ENCODE data around the gene CD4. TPM values are rescaled to one million over a fixed set of nuclear protein-coding genes. Genes with fewer than 3 reads are reported as not detected.
A peak's percentile ranks its signal among the peaks of the same experiment; 100 is the strongest.

The CD4 gene
- total RNA-seq, 2 donors from 2014 or later: 0.77 to 1.3 TPM

DNA sequence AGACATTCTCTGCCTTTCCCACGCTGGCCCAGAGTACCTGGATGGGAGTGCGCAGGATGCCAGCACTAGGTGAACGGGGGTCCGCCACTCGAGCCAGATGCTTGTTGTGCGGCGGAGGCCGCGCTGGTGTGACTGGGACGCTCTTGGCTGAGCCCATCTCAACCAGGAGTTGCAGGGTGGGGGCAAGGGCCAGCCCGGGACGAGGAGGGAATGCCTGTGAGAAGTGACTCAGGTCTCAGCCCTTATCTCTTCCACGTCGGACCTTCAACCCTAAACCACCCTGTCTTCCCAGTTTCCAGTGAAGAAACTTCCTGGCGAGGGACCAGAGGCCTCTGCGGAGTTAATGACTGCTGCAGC, 61.4 kb downstream of the CD4 start:
- TF ChIP-seq, protein P1, sequence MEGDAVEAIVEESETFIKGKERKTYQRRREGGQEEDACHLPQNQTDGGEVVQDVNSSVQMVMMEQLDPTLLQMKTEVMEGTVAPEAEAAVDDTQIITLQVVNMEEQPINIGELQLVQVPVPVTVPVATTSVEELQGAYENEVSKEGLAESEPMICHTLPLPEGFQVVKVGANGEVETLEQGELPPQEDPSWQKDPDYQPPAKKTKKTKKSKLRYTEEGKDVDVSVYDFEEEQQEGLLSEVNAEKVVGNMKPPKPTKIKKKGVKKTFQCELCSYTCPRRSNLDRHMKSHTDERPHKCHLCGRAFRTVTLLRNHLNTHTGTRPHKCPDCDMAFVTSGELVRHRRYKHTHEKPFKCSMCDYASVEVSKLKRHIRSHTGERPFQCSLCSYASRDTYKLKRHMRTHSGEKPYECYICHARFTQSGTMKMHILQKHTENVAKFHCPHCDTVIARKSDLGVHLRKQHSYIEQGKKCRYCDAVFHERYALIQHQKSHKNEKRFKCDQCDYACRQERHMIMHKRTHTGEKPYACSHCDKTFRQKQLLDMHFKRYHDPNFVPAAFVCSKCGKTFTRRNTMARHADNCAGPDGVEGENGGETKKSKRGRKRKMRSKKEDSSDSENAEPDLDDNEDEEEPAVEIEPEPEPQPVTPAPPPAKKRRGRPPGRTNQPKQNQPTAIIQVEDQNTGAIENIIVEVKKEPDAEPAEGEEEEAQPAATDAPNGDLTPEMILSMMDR (conservative IDR thresholded peaks at IDR 0.05): no peak
- Histone ChIP-seq H3K27ac (ENCODE audit: low read depth, low read length) (no peak overlapping the region), H3K36me3 (ENCODE audit: control insufficient read depth, insufficient read depth, low read length) (peaks cover 48% of the 10 kb centered on the region), H3K4me1 (ENCODE audit: control insufficient read depth, insufficient read depth, low read length) (peaks cover 2% of the 10 kb centered on the region), H3K9me3 (ENCODE audit: control insufficient read depth, low read length) (no peaks in the 10 kb centered on the region), H3K9ac (ENCODE audit: extremely low read depth, low read length, poor library complexity, severe bottlenecking) (peak overlapping the region; percentile 56), H3K4me3 (ENCODE audit: low read length) (peak overlapping the region; percentile 92), H3K27me3 (ENCODE audit: control insufficient read depth, insufficient read depth, low read length, poor library complexity, severe bottlenecking) (no peaks in the 10 kb centered on the region)
- 10 to 26% methylated on average over 9 to 16 of the region's 16 CpGs for WGBS, 2 experiments (ENCODE audit: insufficient coverage in 1 of 2, insufficient read length in 1 of 2)
- Mint-ChIP-seq H3K27ac (peak overlapping the region; percentile 99), H3K27me3 (ENCODE audit: insufficient read depth) (no peaks in the 10 kb centered on the region), H3K4me1 (peaks cover 25% of the 10 kb centered on the region), H3K36me3 (ENCODE audit: low read depth) (peaks cover 44% of the 10 kb centered on the region), H3K4me3 (peak overlapping the region; percentile 88), H3K9me3 (no peaks in the 10 kb centered on the region)
- no peak for DNase-seq

GRCh38 chr12:6851153-6851920, 62.0 kb downstream of the CD4 start, which contains the start of gene CDCA3:
TSS of gene CDCA3 (minus strand) at chr12:6851286. CDS start at chr12:6850952, 334 bp downstream.
- Mint-ChIP-seq H3K36me3 (ENCODE audit: low read depth) (peaks cover 45% of the 10 kb centered on the region), H3K27ac (peak within 1 kb of the TSS; percentile 99), H3K9me3 (no peaks in the 10 kb centered on the region), H3K4me1 (peaks cover 25% of the 10 kb centered on the region), H3K4me3 (peak within 1 kb of the TSS; percentile 88), H3K27me3 (ENCODE audit: insufficient read depth) (no peaks in the 10 kb centered on the region)
- peaks cover 2% of the 10 kb centered on the region for H3K4me1 ChIP-seq (ENCODE audit: control insufficient read depth, insufficient read depth, low read length)
- TF ChIP-seq, protein P1 (conservative IDR thresholded peaks at IDR 0.05): no peak
- H3K36me3 ChIP-seq (ENCODE audit: control insufficient read depth, insufficient read depth, low read length): peaks cover 48% of the 10 kb centered on the region
- 0 to 1% methylated on average over 23 to 37 of the region's 37 CpGs for WGBS, 2 experiments (ENCODE audit: insufficient coverage in 1 of 2, insufficient read length in 1 of 2)
- peak within 1 kb of the TSS; percentile 92 for H3K4me3 ChIP-seq (ENCODE audit: low read length)
- H3K27me3 ChIP-seq (ENCODE audit: control insufficient read depth, insufficient read depth, low read length, poor library complexity, severe bottlenecking): no peaks in the 10 kb centered on the region
- no peaks in the 10 kb centered on the region for H3K9me3 ChIP-seq (ENCODE audit: control insufficient read depth, low read length)
- DNase-seq: peak; percentile 100
- H3K9ac ChIP-seq (ENCODE audit: extremely low read depth, low read length, poor library complexity, severe bottlenecking): peak within 1 kb of the TSS; percentile 56
- H3K27ac ChIP-seq (ENCODE audit: low read depth, low read length): peak within 1 kb of the TSS; percentile 85

- Histone ChIP-seq H3K27ac (ENCODE audit: low read depth, low read length) (peak within 1 kb of the TSS; percentile 85), H3K9me3 (ENCODE audit: control insufficient read depth, low read length) (no peaks in the 10 kb centered on the region), H3K27me3 (ENCODE audit: control insufficient read depth, insufficient read depth, low read length, poor library complexity, severe bottlenecking) (no peaks in the 10 kb centered on the region), H3K4me3 (ENCODE audit: low read length) (peak within 1 kb of the TSS; percentile 92), H3K36me3 (ENCODE audit: control insufficient read depth, insufficient read depth, low read length) (peaks cover 48% of the 10 kb centered on the region), H3K4me1 (ENCODE audit: control insufficient read depth, insufficient read depth, low read length) (peaks cover 2% of the 10 kb centered on the region), H3K9ac (ENCODE audit: extremely low read depth, low read length, poor library complexity, severe bottlenecking) (peak within 1 kb of the TSS; percentile 56)
- peaks cover 25% of the 10 kb centered on the region for H3K4me1 Mint-ChIP-seq
- H3K27me3 Mint-ChIP-seq (ENCODE audit: insufficient read depth): no peaks in the 10 kb centered on the region
- H3K4me3 Mint-ChIP-seq: peak within 1 kb of the TSS; percentile 88
- WGBS, 2 experiments (ENCODE audit: insufficient coverage in 1 of 2, insufficient read length in 1 of 2): 0% methylated on average over 54 to 65 of the region's 65 CpGs
- peak; percentile 100 for DNase-seq
- peaks cover 46% of the 10 kb centered on the region for H3K36me3 Mint-ChIP-seq (ENCODE audit: low read depth)
- peak within 1 kb of the TSS; percentile 99 for H3K27ac Mint-ChIP-seq
- TF ChIP-seq, protein P1 (conservative IDR thresholded peaks at IDR 0.05): no peak
- H3K9me3 Mint-ChIP-seq: no peaks in the 10 kb centered on the region
Measured at GRCh38 chr12:6851921-6852650, 62.8 kb downstream of the CD4 start, which contains the start of gene USP5. TSS of gene USP5 (plus strand) at chr12:6852150. CDS start at chr12:6852180, 30 bp downstream.
